Left ventricle myocardium inferior (tissue), 1 donor: ENCODE measurements around the gene MARCHF7. TPM values are rescaled to one million over a fixed set of nuclear protein-coding genes. Genes with fewer than 3 reads are reported as not detected.
A peak's percentile ranks its signal among the peaks of the same experiment; 100 is the strongest.
"Not testable (repeated sequence)": the region's sequence is repeated elsewhere in the genome, so short reads cannot be mapped to it uniquely, and the experiment has no call there.

Experiments used
- DNase-seq: peaks from one replicate; pipeline ENCODE4 v3.0.0-alpha.2; 2020
- H3K27ac ChIP-seq: fragments of 200-600 bp; replicated peaks from 2 replicates; pipeline ENCODE4 v1.8.0; 2021
- H3K27me3 ChIP-seq: fragments of 200-600 bp; 2 replicates; pipeline ENCODE4 v1.8.0; 2021; ENCODE audit warnings: low read depth
- H3K36me3 ChIP-seq: fragments of 200-600 bp; 2 replicates; pipeline ENCODE4 v1.8.0; 2021
- H3K4me1 ChIP-seq: fragments of 200-600 bp; 2 replicates; pipeline ENCODE4 v1.8.0; 2021
- H3K4me3 ChIP-seq: fragments of 200-600 bp; 2 replicates; pipeline ENCODE4 v1.8.0; 2021; ENCODE audit warnings: mild to moderate bottlenecking, moderate library complexity
- H3K9me3 ChIP-seq: fragments of 200-600 bp; replicated peaks from 2 replicates; pipeline ENCODE4 v1.8.0; 2021
- intact Hi-C: fragments of 100-400 bp; cut with micrococcal nuclease; formaldehyde crosslinking; loops from one replicate; pipeline ENCODE4 v1.11.0; 2022
- total RNA-seq: library from RNA; stranded (reverse); fragmentation: NEBNext Ultra II Directional; extraction: Animal tissue kit (Norgen Biotek cat#: 25700); gene quantifications from one replicate; pipeline ENCODE4 v1.2.1, GENCODE V29; 2021
- TF ChIP-seq, protein P1 (sequence below): fragments of 200-600 bp; IDR thresholded peaks from 2 replicates; pipeline ENCODE4 v1.8.0; 2021; ENCODE audit warnings: antibody characterized with exemption, mild to moderate bottlenecking, borderline replicate concordance
- donor health status: DM: no; HTN: yes; CAD: no; lungs with severe emphysema.

MARCHF7 gene
- total RNA-seq, 1 donor from 2014 or later, result 75.1 TPM

DNA sequence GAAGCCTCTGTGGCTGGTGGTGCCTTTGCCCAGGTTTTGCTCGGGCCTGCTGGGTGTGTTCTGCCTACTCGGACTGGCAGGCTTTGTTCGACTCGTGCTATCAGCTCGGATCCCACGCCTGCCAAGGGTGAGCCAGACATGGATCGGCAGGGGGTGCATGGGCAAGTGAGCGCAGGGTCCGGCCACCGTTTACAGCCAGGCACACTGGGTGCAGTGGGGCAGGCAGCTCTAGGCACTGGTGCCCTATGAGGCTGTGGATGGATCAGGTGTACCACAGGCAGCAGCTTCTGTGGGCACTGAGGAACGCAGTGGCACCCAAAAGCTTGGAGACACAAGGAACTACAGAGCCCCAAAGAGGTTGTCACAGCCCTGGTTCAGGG, 25.6 kb downstream of the MARCHF7 start:
- H3K9me3 ChIP-seq, result no peaks in the 10 kb centered on the region
- TF ChIP-seq, protein P1, sequence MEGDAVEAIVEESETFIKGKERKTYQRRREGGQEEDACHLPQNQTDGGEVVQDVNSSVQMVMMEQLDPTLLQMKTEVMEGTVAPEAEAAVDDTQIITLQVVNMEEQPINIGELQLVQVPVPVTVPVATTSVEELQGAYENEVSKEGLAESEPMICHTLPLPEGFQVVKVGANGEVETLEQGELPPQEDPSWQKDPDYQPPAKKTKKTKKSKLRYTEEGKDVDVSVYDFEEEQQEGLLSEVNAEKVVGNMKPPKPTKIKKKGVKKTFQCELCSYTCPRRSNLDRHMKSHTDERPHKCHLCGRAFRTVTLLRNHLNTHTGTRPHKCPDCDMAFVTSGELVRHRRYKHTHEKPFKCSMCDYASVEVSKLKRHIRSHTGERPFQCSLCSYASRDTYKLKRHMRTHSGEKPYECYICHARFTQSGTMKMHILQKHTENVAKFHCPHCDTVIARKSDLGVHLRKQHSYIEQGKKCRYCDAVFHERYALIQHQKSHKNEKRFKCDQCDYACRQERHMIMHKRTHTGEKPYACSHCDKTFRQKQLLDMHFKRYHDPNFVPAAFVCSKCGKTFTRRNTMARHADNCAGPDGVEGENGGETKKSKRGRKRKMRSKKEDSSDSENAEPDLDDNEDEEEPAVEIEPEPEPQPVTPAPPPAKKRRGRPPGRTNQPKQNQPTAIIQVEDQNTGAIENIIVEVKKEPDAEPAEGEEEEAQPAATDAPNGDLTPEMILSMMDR, result no peak
- no peak overlapping the region for H3K4me3 ChIP-seq
- DNase-seq, result peak; percentile 33
- H3K27me3 ChIP-seq, result no peaks in the 10 kb centered on the region
- intact Hi-C loops, result no loop called here
- H3K36me3 ChIP-seq, result peaks cover 56% of the 10 kb centered on the region
- peak overlapping the region; percentile 63 for H3K27ac ChIP-seq
- H3K4me1 ChIP-seq, result peaks cover 71% of the 10 kb centered on the region

DNA sequence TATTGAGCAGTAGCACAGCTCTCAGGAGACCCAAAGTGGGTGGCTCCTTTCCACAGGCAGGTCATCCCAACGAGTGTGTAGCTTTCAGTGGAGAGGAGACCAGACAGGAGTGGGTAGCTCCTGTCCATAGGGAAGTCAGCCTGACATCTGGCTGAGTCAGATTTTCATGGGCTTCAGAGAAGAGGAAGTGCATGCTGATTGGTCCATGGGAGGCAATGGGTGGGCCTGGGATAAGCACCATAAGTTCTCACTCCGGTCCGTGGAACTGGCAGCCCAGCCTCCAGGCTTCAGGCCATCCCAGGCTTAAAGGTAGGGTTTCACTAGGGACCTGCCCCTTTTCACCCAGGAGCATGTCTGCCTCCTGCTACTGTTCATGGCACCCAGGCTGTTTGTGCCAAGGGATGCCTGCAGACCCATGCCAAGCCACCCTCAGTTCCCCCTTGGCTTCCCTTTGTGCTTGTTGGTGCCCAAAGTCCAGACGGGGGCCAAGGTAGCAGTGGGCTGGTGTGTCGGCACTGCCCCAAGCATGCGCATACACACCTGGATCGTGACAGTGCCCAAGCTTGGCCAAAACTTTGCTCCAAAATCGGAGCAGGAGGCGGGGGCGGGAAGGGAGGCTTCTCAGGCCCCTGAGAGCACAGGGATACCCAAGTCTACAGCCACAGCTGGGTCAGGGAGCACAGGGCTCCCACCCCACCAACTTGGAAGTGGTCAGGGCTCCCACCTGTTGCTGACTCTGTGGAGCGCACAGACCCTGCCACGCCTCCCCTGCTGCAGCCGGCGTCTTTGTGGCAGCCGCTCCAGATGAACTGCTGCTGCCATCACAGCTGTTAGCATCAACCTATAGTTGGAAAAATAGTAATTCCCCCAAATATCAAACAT, 26.4 kb downstream of the MARCHF7 start:
- no peak overlapping the region for H3K4me3 ChIP-seq
- peaks cover 56% of the 10 kb centered on the region for H3K36me3 ChIP-seq
- peaks cover 76% of the 10 kb centered on the region for H3K4me1 ChIP-seq
- no peak for DNase-seq
- H3K9me3 ChIP-seq, result no peaks in the 10 kb centered on the region
- TF ChIP-seq, protein P1, result no peak
- H3K27me3 ChIP-seq, result no peaks in the 10 kb centered on the region
- intact Hi-C loops, result no loop called here
- peak overlapping the region; percentile 63 for H3K27ac ChIP-seq

DNA sequence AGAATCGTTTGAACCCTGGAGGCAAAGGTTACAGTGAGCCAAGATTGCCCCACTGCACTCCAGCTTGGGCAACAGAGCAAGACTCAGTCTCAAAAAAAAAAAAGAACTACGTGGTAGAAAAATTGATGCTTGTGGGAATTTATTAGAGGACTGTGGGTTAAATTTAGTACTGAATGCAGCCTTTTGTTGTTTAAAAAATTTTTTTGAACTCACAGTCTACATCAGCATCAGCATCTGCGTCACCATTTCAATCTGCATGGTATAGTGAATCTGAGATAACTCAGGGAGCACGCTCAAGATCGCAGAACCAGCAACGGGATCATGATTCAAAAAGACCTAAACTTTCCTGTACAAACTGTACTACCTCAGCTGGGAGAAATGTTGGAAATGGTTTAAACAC, 30.5 kb downstream of the MARCHF7 start:
- intact Hi-C loops, result no loop called here
- Histone ChIP-seq H3K4me3 (no peak overlapping the region), H3K9me3 (no peaks in the 10 kb centered on the region), H3K36me3 (peaks cover 49% of the 10 kb centered on the region), H3K27ac (peak overlapping the region; percentile 72), H3K27me3 (no peaks in the 10 kb centered on the region), H3K4me1 (peaks cover 67% of the 10 kb centered on the region)
- no peak for DNase-seq
- TF ChIP-seq, protein P1, result no peak

DNA sequence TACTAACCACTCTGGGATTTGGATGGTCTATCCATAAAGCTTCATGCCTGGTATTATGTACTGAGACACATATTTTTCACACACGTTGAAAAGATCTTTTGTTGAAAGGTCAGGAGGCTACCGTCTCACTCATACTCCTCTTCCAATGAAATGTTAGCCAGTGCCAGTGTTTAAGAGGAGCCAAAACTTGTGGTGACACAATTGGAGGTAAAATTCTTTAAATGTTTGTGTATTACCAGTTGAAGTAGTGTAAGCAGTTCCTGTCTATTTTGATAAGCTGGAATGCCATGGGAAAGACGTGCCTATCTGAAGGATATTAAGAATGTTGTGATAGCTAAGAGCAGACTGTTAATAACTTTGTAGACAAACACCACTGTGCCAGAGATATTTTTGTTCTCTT, 32.1 kb downstream of the MARCHF7 start:
- DNase-seq, result no peak
- Histone ChIP-seq H3K36me3 (peaks cover 51% of the 10 kb centered on the region), H3K27ac (peak overlapping the region; percentile 72), H3K27me3 (no peaks in the 10 kb centered on the region), H3K4me3 (no peak overlapping the region), H3K4me1 (peaks cover 51% of the 10 kb centered on the region), H3K9me3 (no peaks in the 10 kb centered on the region)
- intact Hi-C loops, result no loop called here
- TF ChIP-seq, protein P1, result no peak

DNA sequence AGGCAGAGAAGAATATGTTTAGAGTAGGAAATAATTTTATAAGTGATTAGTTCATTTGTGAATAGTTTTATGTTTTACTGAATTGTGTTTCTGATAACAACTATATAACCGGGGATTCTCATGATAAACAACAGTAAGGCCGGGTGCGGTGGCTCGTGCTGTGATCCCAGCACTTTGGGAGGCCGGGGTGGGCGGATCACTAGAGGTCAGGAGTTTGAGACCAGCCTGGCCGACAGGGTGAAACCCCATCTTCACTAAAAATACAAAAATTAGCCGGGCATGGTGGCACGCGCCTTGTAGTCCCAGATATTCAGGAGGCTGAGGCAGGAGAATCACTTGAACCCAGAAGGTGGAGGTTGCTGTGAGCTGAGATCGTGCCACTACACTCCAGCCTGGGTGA, 32.9 kb downstream of the MARCHF7 start:
- DNase-seq, H3K27me3 ChIP-seq, H3K9me3 ChIP-seq, intact Hi-C loops: not testable (repeated sequence)
- peak overlapping the region; percentile 12 for H3K4me3 ChIP-seq
- H3K27ac ChIP-seq, result peak overlapping the region; percentile 72
- peaks cover 60% of the 10 kb centered on the region for H3K36me3 ChIP-seq
- H3K4me1 ChIP-seq, result peaks cover 50% of the 10 kb centered on the region

DNA sequence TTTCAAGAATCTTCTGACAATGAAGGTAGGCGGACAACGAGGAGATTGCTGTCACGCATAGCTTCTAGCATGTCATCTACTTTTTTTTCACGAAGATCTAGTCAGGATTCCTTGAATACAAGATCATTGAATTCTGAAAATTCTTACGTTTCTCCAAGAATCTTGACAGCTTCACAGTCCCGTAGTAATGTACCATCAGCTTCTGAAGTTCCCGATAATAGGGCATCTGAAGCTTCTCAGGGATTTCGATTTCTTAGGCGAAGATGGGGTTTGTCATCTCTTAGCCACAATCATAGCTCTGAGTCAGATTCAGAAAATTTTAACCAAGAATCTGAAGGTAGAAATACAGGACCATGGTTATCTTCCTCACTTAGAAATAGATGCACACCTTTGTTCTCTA, 35.8 kb downstream of the MARCHF7 start:
- intact Hi-C loops, result no loop called here
- DNase-seq, result no peak
- Histone ChIP-seq H3K27me3 (no peaks in the 10 kb centered on the region), H3K9me3 (no peaks in the 10 kb centered on the region), H3K4me1 (peaks cover 55% of the 10 kb centered on the region), H3K36me3 (peaks cover 65% of the 10 kb centered on the region), H3K4me3 (no peak overlapping the region), H3K27ac (no peak overlapping the region)
- TF ChIP-seq, protein P1, result no peak
